Keratinocyte (primary cell): ENCODE results near the gene AKR1A1.

ENCODE experiments used
- CTCF ChIP-seq, 3 experiments: IDR thresholded peaks in 1 of 3; conservative IDR thresholded peaks in 1 of 3; optimal IDR thresholded peaks in 1 of 3; 2 replicates in 2 of 3; 3 replicates in 1 of 3; pipeline versions ENCODE3 to v1.5.1; 2011; ENCODE audit warnings: low read length in 3 of 3, mild to moderate bottlenecking in 3 of 3, moderate library complexity in 2 of 3, control low read depth in 1 of 3, inconsistent platforms in 1 of 3; ENCODE audit not compliant: insufficient read depth in 2 of 3; ENCODE audit errors: extremely low read depth in 1 of 3
- EZH2 ChIP-seq: IDR thresholded peaks from one replicate; pipeline ENCODE4 v1.6.1; 2012; ENCODE audit warnings: inconsistent platforms, mild to moderate bottlenecking, low read length, moderate library complexity

GRCh38 chr1:45521413-45522323 is 29.0 kb upstream of the AKR1A1 start, which contains the start of gene PRDX1:
- TF ChIP-seq CTCF (optimal IDR thresholded peaks at IDR 0.05 in 1 of 3, IDR thresholded peaks at IDR 0.05 in 1 of 3, conservative IDR thresholded peaks at IDR 0.05 in 1 of 3; ENCODE audit: extremely low read depth in 1 of 3, insufficient read depth in 2 of 3, low read length in 3 of 3), result peak in 2 of 3 experiments; percentile 16 to 28
- TF ChIP-seq EZH2, result no peak
